Loucy (cell line): ENCODE measurements around the gene CPT1B.

ENCODE experiments used
- H2AFZ ChIP-seq: fragments of 200-600 bp; sonication (generic); 2 replicates; pipeline ENCODE4 v1.6.0; 2016; ENCODE audit warnings: antibody characterized with exemption, mild to moderate bottlenecking, low read length, moderate library complexity
- H3F3A ChIP-seq: fragments of 200-600 bp; 2 replicates; pipeline ENCODE4 v1.6.0; 2016; ENCODE audit warnings: antibody characterized with exemption, low read depth, mild to moderate bottlenecking
- H3K27me3 ChIP-seq: fragments of 200-600 bp; sonication (generic); 2 replicates; pipeline ENCODE4 v1.6.1; 2014; ENCODE audit warnings: low read length, mild to moderate bottlenecking; ENCODE audit not compliant: insufficient read depth, poor library complexity, severe bottlenecking
- H3K36me3 ChIP-seq: fragments of 200-600 bp; sonication (generic); 2 replicates; pipeline ENCODE4 v1.6.1; 2016; ENCODE audit warnings: low read length; ENCODE audit not compliant: insufficient read depth
- H3K4me1 ChIP-seq: fragments of 200-600 bp; sonication (generic); 2 replicates; pipeline ENCODE4 v1.5.1; 2014; ENCODE audit warnings: low read length, mild to moderate bottlenecking; ENCODE audit not compliant: insufficient read depth, poor library complexity, severe bottlenecking
- H3K4me2 ChIP-seq: fragments of 200-600 bp; sonication (generic); 2 replicates; pipeline ENCODE4 v1.6.0; 2014; ENCODE audit warnings: antibody characterized with exemption, low read length, low read depth, mild to moderate bottlenecking; ENCODE audit not compliant: poor library complexity, severe bottlenecking
- H3K4me3 ChIP-seq: fragments of 200-600 bp; sonication (generic); 2 replicates; pipeline ENCODE4 v1.5.1; 2014; ENCODE audit warnings: low read length, mild to moderate bottlenecking, mixed read lengths; ENCODE audit not compliant: poor library complexity, severe bottlenecking
- H3K79me2 ChIP-seq: fragments of 200-600 bp; sonication (generic); 2 replicates; pipeline ENCODE4 v1.6.1; 2014; ENCODE audit warnings: low read length; ENCODE audit not compliant: insufficient read depth
- H3K9ac ChIP-seq: fragments of 200-600 bp; sonication (generic); 2 replicates; pipeline ENCODE4 v1.6.0; 2014; ENCODE audit warnings: mild to moderate bottlenecking, low read depth, low read length, moderate library complexity; ENCODE audit not compliant: poor library complexity, severe bottlenecking
- H3K9me2 ChIP-seq: fragments of 200-600 bp; sonication (generic); replicated peaks from 2 replicates; pipeline ENCODE4 v1.6.1; 2016; ENCODE audit warnings: low read depth, low read length, mixed read lengths
- H3K9me3 ChIP-seq: fragments of 200-600 bp; sonication (generic); 2 replicates; pipeline ENCODE4 v1.6.1; 2014; ENCODE audit warnings: mild to moderate bottlenecking, antibody characterized with exemption, low read length, low read depth; ENCODE audit not compliant: insufficient read depth
- H4K20me1 ChIP-seq: fragments of 200-600 bp; sonication (generic); 2 replicates; pipeline ENCODE4 v1.6.0; 2014; ENCODE audit warnings: antibody characterized with exemption, low read length, mild to moderate bottlenecking; ENCODE audit not compliant: insufficient read depth, poor library complexity, severe bottlenecking
- CTCF ChIP-seq: fragments of 200-600 bp; sonication (generic); conservative IDR thresholded peaks from 2 replicates; pipeline ENCODE4 v1.5.1; 2014; ENCODE audit warnings: mild to moderate bottlenecking, antibody characterized with exemption, low read length
- EZH2phosphoT487 ChIP-seq: fragments of 200-600 bp; IDR thresholded peaks from 2 replicates; pipeline ENCODE4 v1.6.1; 2018; ENCODE audit warnings: antibody characterized with exemption, mild to moderate bottlenecking, moderate library complexity, borderline replicate concordance

Gene CPT1B

GRCh38 chr22:50602338-50602700, 24.1 kb upstream of the CPT1B start:
- no peaks in the 10 kb centered on the region for H3F3A ChIP-seq
- H3K36me3 ChIP-seq = no peaks in the 10 kb centered on the region
- H3K27me3 ChIP-seq = no peaks in the 10 kb centered on the region
- H4K20me1 ChIP-seq = no peaks in the 10 kb centered on the region
- no peaks in the 10 kb centered on the region for H3K9me2 ChIP-seq
- TF ChIP-seq CTCF (no peak), EZH2phosphoT487 (no peak)
- H3K4me2 ChIP-seq = no peak overlapping the region
- H3K4me3 ChIP-seq = no peak overlapping the region
- H3K4me1 ChIP-seq = no peaks in the 10 kb centered on the region
- H3K79me2 ChIP-seq = no peaks in the 10 kb centered on the region
- H3K9ac ChIP-seq = no peak overlapping the region
- H2AFZ ChIP-seq = no peak overlapping the region
- H3K9me3 ChIP-seq = no peaks in the 10 kb centered on the region

DNA sequence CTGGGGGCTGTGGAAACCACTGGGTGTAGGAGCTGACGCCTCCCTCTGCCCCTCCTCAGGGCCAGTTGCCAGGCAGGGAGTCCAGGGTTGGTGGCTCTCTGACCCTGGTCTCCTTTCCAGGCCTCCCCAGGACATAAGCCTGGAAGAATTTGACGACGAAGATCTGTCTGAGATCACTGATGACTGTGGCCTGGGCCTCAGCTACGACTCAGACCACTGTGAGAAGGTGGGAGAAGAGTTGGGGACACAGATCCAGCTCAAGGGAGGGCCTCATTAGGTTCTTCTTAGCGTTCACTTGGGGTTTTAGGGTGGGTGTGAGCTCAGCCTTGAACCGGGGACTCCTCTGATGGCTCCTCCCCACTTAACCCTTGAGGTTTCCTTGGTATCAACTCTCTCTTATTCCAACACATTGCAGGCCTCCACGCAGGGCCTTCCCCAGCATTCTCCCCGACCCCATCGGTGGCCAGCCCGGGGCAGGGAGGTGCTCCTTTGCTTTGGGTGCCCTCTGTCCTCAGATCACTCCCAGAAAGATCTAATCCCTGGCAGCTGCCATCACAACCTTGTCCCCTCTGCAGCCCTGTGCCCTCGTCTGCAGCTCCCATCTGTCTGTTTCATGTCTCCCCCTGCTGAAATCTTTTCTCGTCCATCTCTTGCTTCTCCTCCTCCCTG, 23.6 kb upstream of the CPT1B start:
- H4K20me1 ChIP-seq = no peaks in the 10 kb centered on the region
- H3K4me1 ChIP-seq = no peaks in the 10 kb centered on the region
- no peaks in the 10 kb centered on the region for H3K9me3 ChIP-seq
- H3F3A ChIP-seq = no peaks in the 10 kb centered on the region
- TF ChIP-seq EZH2phosphoT487 = no peak
- TF ChIP-seq CTCF = no peak
- H3K27me3 ChIP-seq = no peaks in the 10 kb centered on the region
- H3K4me3 ChIP-seq = no peak overlapping the region
- no peaks in the 10 kb centered on the region for H3K36me3 ChIP-seq
- no peaks in the 10 kb centered on the region for H3K9me2 ChIP-seq
- H3K9ac ChIP-seq = no peak overlapping the region
- H3K4me2 ChIP-seq = no peak overlapping the region
- no peaks in the 10 kb centered on the region for H3K79me2 ChIP-seq
- no peak overlapping the region for H2AFZ ChIP-seq

GRCh38 chr22:50600967-50601668, 22.9 kb upstream of the CPT1B start:
- H3K4me1 ChIP-seq = no peaks in the 10 kb centered on the region
- no peaks in the 10 kb centered on the region for H3F3A ChIP-seq
- no peak overlapping the region for H3K9ac ChIP-seq
- no peak overlapping the region for H3K4me2 ChIP-seq
- H3K9me3 ChIP-seq = no peaks in the 10 kb centered on the region
- no peaks in the 10 kb centered on the region for H4K20me1 ChIP-seq
- H3K36me3 ChIP-seq = no peaks in the 10 kb centered on the region
- TF ChIP-seq CTCF = no peak
- no peak for TF ChIP-seq EZH2phosphoT487
- no peak overlapping the region for H3K4me3 ChIP-seq
- no peaks in the 10 kb centered on the region for H3K27me3 ChIP-seq
- no peak overlapping the region for H2AFZ ChIP-seq
- H3K9me2 ChIP-seq = no peaks in the 10 kb centered on the region
- H3K79me2 ChIP-seq = no peaks in the 10 kb centered on the region
